Amniotic epithelial cell (primary cell): ENCODE measurements around the gene PAFAH1B1.
A peak's percentile ranks its signal among the peaks of the same experiment; 100 is the strongest.
"Not testable (repeated sequence)": the region's sequence is repeated elsewhere in the genome, so short reads cannot be mapped to it uniquely, and the experiment has no call there.

Experiments
- DNase-seq: peaks from one replicate; pipeline ENCODE4 v3.0.0-alpha.2; 2010; ENCODE audit warnings: low read depth

Gene PAFAH1B1

DNA sequence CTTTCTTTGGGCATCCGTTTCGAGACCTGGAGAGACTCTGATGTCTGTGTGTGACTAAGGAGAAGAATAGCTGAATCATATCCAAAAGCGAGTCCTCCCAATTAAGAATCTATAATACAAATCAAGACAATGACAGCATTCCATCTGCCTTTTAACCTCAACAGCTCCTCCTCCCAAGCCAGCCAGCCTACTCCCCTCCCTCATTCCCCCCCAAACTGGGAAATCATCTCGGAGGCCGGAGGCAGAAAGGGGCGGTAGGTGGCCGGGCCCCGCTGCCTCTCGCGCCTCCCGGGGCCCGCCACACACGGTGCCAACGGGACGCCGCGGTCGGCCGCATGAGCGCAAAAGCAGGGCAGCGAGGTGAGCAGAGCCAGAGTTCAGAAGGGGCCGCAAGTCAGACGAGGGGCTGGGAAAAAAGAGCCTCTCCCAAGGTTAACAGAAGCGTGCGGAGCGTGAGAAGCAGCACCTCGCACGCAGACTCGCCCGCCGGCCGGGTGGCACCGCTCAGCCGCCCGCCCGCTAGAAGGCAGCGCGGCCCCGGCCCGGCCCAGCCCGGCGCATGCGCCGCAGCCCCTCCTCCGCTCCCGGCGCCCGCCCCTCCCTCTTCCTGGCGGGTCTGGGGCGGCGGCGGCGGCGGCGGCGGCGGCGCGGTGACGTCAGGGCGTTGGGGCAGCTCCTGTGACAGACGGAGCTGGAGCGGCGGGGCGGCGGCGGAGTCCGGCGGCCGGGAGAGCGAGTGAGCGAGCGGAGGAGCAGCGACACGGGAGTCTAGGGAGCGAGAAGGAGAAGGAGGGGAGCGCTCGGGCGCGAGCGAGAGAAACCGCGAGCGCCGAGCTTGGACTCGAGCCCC, at the start of gene PAFAH1B1:
Gene PAFAH1B1, plus strand, starts transcription at position 684 of the 850 bp plus-strand sequence. CDS start 44,635 bp downstream, outside the sequence.
- DNase-seq = peak; percentile 66

- no peak for DNase-seq
These were observed 48.1 kb upstream of the PAFAH1B1 start for GRCh38 chr17:2545393-2545792.

GRCh38 chr17:2547176-2547575, 46.3 kb upstream of the PAFAH1B1 start:
- DNase-seq = peak; percentile 86

- DNase-seq = not testable (repeated sequence)
These were observed 45.4 kb upstream of the PAFAH1B1 start for GRCh38 chr17:2548026-2548425.

GRCh38 chr17:2549392-2550211, 43.9 kb upstream of the PAFAH1B1 start:
- no peak for DNase-seq

GRCh38 chr17:2551493-2551892, 42.0 kb upstream of the PAFAH1B1 start:
- no peak for DNase-seq

GRCh38 chr17:2551928-2552327, 41.5 kb upstream of the PAFAH1B1 start:
- no peak for DNase-seq

DNA sequence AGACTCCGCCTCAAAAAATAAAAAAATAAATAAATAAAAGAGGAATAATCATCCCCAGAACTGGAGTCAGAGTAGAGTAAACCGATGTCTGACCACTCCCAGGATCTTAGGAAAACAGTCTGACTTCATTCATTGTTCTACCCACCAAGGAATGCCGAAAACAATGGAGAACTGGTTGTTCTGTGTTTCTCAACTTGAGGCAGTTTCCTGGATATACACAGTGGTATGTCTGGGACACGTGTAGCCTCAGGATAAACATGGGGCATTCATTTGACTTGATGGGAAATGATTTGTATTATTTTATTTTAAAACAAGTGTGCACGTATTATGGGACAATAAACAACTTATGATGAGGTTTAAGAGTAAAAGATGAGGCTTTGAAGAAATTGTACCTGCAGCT, 32.8 kb upstream of the PAFAH1B1 start:
- DNase-seq = no peak

GRCh38 chr17:2562162-2562858, 31.1 kb upstream of the PAFAH1B1 start:
- DNase-seq = no peak

- no peak for DNase-seq
These were observed 30.4 kb upstream of the PAFAH1B1 start for GRCh38 chr17:2563061-2563460.

- no peak for DNase-seq
These were observed 29.9 kb upstream of the PAFAH1B1 start for GRCh38 chr17:2563543-2563942.

GRCh38 chr17:2564877-2565276, 28.6 kb upstream of the PAFAH1B1 start:
- DNase-seq = peak; percentile 3

- DNase-seq = no peak
These were observed 27.4 kb upstream of the PAFAH1B1 start for GRCh38 chr17:2566056-2566455.

GRCh38 chr17:2571523-2572303, 21.7 kb upstream of the PAFAH1B1 start:
- DNase-seq = no peak

DNA sequence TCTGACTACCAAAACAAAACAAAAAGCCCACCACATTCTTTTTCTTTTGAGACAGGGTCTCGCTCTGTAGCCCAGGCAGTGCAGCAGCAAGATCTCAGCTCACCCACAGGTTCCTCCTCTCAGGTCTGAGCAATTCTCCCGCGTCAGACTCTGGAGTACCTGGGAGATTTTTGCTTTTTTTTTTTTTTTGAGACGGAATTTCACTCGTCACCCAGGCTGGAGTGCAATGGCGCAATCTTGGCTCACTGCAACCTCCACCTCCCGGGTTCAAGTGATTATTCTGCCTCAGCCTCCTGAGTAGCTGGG, 21.2 kb upstream of the PAFAH1B1 start:
- not testable (repeated sequence) for DNase-seq

DNA sequence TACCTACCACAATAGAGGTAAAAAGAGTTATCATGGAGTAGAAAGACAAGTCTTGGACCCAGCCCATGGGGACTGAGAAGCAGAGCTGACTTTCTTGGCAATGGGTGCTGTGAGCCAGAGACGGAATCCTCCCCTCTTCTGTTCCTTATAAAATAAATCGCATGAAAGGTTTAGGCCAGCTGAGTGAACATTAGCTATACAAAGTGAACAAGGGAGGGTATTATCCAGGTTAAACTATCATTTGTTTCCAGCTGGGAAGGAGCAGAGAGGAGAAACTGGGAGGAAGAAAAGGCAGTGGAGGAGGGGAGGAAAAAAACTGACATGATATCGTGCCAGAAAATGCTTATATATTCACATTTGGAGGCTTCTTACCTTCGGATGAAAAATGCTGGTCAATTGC, 13.3 kb upstream of the PAFAH1B1 start:
- no peak for DNase-seq

DNA sequence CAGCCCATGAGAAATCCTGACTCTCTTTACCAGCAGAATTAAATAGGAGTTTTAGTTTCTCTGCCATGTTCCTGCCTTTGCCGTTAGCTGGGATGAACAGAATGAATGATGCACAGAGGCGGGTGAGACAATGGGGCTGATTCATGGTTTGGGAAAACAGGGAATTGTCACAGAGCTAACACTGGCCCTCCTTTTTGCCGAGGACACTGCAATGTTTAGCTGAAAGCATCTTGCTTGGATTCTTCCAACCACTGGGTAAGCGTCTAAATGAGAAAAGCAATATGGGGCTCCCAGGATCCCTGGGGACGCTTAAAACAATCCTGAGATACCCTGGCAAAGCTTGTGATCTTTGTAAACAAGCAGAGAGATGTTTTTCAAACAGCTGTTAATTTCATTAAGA, 12.8 kb upstream of the PAFAH1B1 start:
- no peak for DNase-seq

DNA sequence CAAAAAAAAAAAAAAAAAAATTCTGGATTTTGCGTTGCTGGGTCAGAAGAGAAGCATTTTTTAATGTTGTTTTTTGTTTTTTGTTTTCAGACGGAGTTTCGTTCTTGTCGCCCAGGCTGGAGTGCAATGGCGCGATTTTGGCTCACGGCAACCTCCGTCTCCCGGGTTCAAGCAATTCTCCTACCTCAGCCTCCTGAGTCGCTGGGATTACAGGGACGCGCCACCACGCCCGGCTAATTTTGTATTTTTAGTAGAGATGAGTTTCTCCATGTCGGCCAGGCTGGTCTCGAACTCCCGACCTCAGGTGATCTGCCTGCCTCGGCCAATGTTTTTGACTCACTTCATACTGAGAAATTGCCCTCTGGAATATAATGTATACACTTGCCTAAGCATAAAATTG, 11.0 kb upstream of the PAFAH1B1 start:
- DNase-seq = no peak

- no peak for DNase-seq
These were observed 2.3 kb upstream of the PAFAH1B1 start for GRCh38 chr17:2591040-2591640.

- DNase-seq = peak; percentile 72
These were observed 617 bp downstream of the PAFAH1B1 start for GRCh38 chr17:2593821-2594721.
